ENCODE measurements around the gene SLC25A41. TPM values are rescaled to one million over a fixed set of nuclear protein-coding genes. Genes with fewer than 3 reads are reported as not detected.

Gene SLC25A41
- total RNA-seq, 1 donor, result not detected

DNA sequence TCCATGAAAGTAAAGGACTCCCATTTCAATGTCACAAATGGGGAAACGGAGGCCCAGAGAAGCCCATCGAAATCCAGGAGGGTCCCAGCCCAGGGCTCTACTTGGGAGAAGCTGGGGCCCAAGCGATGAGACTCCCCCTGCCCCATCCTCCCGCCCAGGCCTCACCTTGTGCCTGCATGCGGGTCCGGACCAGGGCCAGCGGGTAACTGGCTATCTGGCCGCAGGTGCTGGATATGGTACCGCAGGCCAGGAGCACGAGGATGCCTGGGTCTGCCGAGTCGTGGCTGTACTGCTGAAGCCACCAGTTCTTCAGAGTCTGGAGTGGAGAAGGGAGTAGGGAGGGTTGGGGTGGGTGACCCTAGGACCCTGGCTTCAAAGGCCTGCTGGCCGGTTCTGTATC is 10.4 kb upstream of the SLC25A41 start:
- Histone ChIP-seq H3K27me3 (ENCODE audit: insufficient read depth, low read length) (no peaks in the 10 kb centered on the region), H3K27ac (ENCODE audit: low read depth, low read length) (no peak overlapping the region), H3K36me3 (ENCODE audit: insufficient read depth, low read length) (no peaks in the 10 kb centered on the region), H2AFZ (ENCODE audit: low read length) (no peak overlapping the region), H3K4me3 (ENCODE audit: insufficient read depth, low read length) (no peak overlapping the region), H3K79me2 (ENCODE audit: insufficient read depth, low read length) (no peaks in the 10 kb centered on the region), H4K20me1 (ENCODE audit: insufficient read depth, low read length) (no peaks in the 10 kb centered on the region), H3K4me1 (ENCODE audit: insufficient read depth, low read length) (no peaks in the 10 kb centered on the region), H3K9me3 (ENCODE audit: low read depth, low read length) (no peaks in the 10 kb centered on the region), H3K4me2 (ENCODE audit: insufficient read depth, low read length) (no peak overlapping the region)
- TF ChIP-seq, protein P1, sequence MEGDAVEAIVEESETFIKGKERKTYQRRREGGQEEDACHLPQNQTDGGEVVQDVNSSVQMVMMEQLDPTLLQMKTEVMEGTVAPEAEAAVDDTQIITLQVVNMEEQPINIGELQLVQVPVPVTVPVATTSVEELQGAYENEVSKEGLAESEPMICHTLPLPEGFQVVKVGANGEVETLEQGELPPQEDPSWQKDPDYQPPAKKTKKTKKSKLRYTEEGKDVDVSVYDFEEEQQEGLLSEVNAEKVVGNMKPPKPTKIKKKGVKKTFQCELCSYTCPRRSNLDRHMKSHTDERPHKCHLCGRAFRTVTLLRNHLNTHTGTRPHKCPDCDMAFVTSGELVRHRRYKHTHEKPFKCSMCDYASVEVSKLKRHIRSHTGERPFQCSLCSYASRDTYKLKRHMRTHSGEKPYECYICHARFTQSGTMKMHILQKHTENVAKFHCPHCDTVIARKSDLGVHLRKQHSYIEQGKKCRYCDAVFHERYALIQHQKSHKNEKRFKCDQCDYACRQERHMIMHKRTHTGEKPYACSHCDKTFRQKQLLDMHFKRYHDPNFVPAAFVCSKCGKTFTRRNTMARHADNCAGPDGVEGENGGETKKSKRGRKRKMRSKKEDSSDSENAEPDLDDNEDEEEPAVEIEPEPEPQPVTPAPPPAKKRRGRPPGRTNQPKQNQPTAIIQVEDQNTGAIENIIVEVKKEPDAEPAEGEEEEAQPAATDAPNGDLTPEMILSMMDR (IDR thresholded peaks at IDR 0.05; ENCODE audit: extremely low read depth, low read depth, low read length), result no peak
- DNase-seq (ENCODE audit: insufficient read length, low spot score, missing footprints), result peak; percentile 18

DNA sequence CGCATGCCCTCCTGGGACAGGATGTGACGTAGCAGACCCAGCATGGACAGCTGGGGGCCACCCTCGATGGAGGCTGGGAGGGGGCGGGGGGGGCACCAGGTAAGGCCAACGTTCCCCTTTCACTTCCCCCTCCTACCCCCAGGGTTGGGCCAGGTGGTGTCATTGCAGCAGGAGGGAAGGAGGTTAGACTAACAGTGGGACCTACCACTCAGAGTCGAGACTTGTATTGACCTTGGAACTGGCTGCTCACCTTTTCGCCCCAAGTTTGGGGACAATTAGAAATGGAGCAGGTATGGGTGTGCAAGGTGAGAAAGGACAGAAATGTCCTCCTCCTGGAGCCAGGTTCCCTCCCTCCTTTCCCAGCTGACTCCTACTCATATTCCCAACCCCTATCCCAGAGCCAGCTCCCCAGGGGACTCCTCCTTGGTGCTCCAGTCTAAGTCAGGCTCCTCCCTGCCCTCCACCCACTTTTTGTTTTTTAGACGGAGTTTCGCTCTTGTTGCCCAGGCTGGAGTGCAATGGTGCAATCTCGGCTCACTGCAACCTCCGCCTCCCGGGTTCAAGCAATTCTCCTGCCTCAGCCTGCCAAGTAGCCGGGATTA is 8.6 kb upstream of the SLC25A41 start:
- no peaks in the 10 kb centered on the region for H3K36me3 ChIP-seq (ENCODE audit: insufficient read depth, low read length)

DNA sequence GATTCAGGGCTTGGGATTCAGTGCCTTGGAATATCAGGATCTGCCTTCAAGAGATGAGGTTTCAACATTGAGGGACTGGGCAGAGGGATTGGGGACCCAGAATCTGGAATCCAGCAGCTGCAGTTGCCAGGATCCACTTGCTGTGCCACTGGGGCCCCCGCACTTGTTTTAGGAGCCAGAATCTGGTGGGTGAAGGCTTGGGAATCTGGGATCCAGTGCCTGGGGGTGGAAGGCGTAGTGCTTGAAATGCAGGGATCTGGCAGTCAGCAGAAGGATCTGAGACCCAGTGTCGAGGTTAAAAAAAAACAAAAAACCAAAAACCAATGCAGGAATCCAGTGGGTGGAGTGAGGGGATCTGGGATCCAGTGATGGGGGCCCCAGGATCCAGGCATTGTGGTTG is 7.3 kb upstream of the SLC25A41 start:
- Histone ChIP-seq H4K20me1 (ENCODE audit: insufficient read depth, low read length) (no peaks in the 10 kb centered on the region), H3K4me3 (ENCODE audit: insufficient read depth, low read length) (no peak overlapping the region), H3K4me1 (ENCODE audit: insufficient read depth, low read length) (no peaks in the 10 kb centered on the region), H2AFZ (ENCODE audit: low read length) (no peak overlapping the region), H3K4me2 (ENCODE audit: insufficient read depth, low read length) (no peak overlapping the region), H3K79me2 (ENCODE audit: insufficient read depth, low read length) (no peaks in the 10 kb centered on the region), H3K36me3 (ENCODE audit: insufficient read depth, low read length) (no peaks in the 10 kb centered on the region), H3K27ac (ENCODE audit: low read depth, low read length) (no peak overlapping the region), H3K9me3 (ENCODE audit: low read depth, low read length) (no peaks in the 10 kb centered on the region), H3K27me3 (ENCODE audit: insufficient read depth, low read length) (no peaks in the 10 kb centered on the region)
- peak; percentile 18 for DNase-seq (ENCODE audit: insufficient read length, low spot score, missing footprints)
- TF ChIP-seq, protein P1 (IDR thresholded peaks at IDR 0.05; ENCODE audit: extremely low read depth, low read depth, low read length), result no peak

More for the DNA sequence above, 8.6 kb upstream of the SLC25A41 start:
- Histone ChIP-seq H3K27ac (ENCODE audit: low read depth, low read length) (no peak overlapping the region), H3K27me3 (ENCODE audit: insufficient read depth, low read length) (no peaks in the 10 kb centered on the region), H4K20me1 (ENCODE audit: insufficient read depth, low read length) (no peaks in the 10 kb centered on the region), H3K9me3 (ENCODE audit: low read depth, low read length) (no peaks in the 10 kb centered on the region), H3K4me3 (ENCODE audit: insufficient read depth, low read length) (no peak overlapping the region), H3K79me2 (ENCODE audit: insufficient read depth, low read length) (no peaks in the 10 kb centered on the region), H3K4me1 (ENCODE audit: insufficient read depth, low read length) (no peaks in the 10 kb centered on the region), H2AFZ (ENCODE audit: low read length) (no peak overlapping the region), H3K4me2 (ENCODE audit: insufficient read depth, low read length) (no peak overlapping the region)
- DNase-seq (ENCODE audit: insufficient read length, low spot score, missing footprints), result peak; percentile 71
- TF ChIP-seq, protein P1 (IDR thresholded peaks at IDR 0.05; ENCODE audit: extremely low read depth, low read depth, low read length), result no peak

DNA sequence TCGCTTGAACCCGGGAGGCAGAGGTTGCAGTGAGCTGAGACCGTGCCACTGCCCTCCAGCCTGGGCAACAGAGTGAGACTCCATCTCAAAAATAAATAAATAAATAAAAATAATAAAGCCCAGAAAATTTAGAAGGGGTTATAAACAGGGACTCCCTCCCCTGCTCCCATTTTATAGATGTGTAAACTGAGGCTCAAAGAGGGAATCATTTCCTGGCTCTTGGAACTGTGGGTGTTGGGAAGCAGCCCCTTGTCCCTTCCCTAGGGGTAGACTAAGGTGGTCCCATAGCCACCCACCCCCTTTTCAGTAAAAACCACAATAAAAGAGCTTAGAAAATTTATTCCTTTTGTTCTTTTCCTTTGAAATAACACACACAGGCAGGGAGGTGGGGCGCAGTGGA is 6.2 kb upstream of the SLC25A41 start:
- no peaks in the 10 kb centered on the region for H3K27me3 ChIP-seq (ENCODE audit: insufficient read depth, low read length)
- H2AFZ ChIP-seq (ENCODE audit: low read length), result no peak overlapping the region
- DNase-seq (ENCODE audit: insufficient read length, low spot score, missing footprints), result no peak
- H3K79me2 ChIP-seq (ENCODE audit: insufficient read depth, low read length), result no peaks in the 10 kb centered on the region
- H3K4me2 ChIP-seq (ENCODE audit: insufficient read depth, low read length), result no peak overlapping the region
- no peaks in the 10 kb centered on the region for H3K4me1 ChIP-seq (ENCODE audit: insufficient read depth, low read length)
- H3K9me3 ChIP-seq (ENCODE audit: low read depth, low read length), result no peaks in the 10 kb centered on the region
- no peak overlapping the region for H3K27ac ChIP-seq (ENCODE audit: low read depth, low read length)
- TF ChIP-seq, protein P1 (IDR thresholded peaks at IDR 0.05; ENCODE audit: extremely low read depth, low read depth, low read length), result no peak
- no peaks in the 10 kb centered on the region for H4K20me1 ChIP-seq (ENCODE audit: insufficient read depth, low read length)
- H3K4me3 ChIP-seq (ENCODE audit: insufficient read depth, low read length), result no peak overlapping the region
- H3K36me3 ChIP-seq (ENCODE audit: insufficient read depth, low read length), result no peaks in the 10 kb centered on the region

All from osteoblast (primary cell).